Lower lobe of right lung (tissue), 2 donors: ENCODE measurements around the gene AQP10. TPM values are rescaled to one million over a fixed set of nuclear protein-coding genes. Genes with fewer than 3 reads are reported as not detected.
"Not testable (repeated sequence)": the region's sequence is repeated elsewhere in the genome, so short reads cannot be mapped to it uniquely, and the experiment has no call there.

Experiments
- ATAC-seq, 2 donors: fragments of 200-7000 bp; cut with Tn5 transposase; one replicate each; pipeline ENCODE4 v1.9.1; 2020 to 2022; ENCODE audit warnings: mild to moderate bottlenecking in 2 of 2, moderate library complexity in 2 of 2
- DNase-seq: peaks from one replicate; pipeline ENCODE4 v3.0.0-alpha.2; 2020
- H3K27ac ChIP-seq: fragments of 200-600 bp; one replicate; pipeline ENCODE4 v1.8.0; 2022
- H3K27me3 ChIP-seq: fragments of 200-600 bp; one replicate; pipeline ENCODE4 v1.8.0; 2022; ENCODE audit warnings: low read depth
- H3K36me3 ChIP-seq: fragments of 200-600 bp; one replicate; pipeline ENCODE4 v1.8.0; 2022; ENCODE audit warnings: mild to moderate bottlenecking
- H3K4me1 ChIP-seq: fragments of 200-600 bp; one replicate; pipeline ENCODE4 v1.8.0; 2022
- H3K4me3 ChIP-seq: fragments of 200-600 bp; one replicate; pipeline ENCODE4 v1.8.0; 2022; ENCODE audit warnings: mild to moderate bottlenecking
- H3K9me3 ChIP-seq: fragments of 200-600 bp; one replicate; pipeline ENCODE4 v1.8.0; 2022
- intact Hi-C: fragments of 100-400 bp; cut with DNase I; formaldehyde crosslinking; loops from one replicate; pipeline ENCODE4 v1.11.0; 2022
- long read RNA-seq: library from polyadenylated mRNA; unstranded; transcript quantifications from one replicate; pipeline ENCODE4 v2.0.0, GENCODE V29; 2021
- total RNA-seq: library from RNA; stranded (reverse); fragmentation: NEBNext Ultra II Directional; extraction: Animal tissue kit (Norgen Biotek cat#: 25700); gene quantifications from one replicate; pipeline ENCODE4 v1.2.1, GENCODE V29; 2021
- TF ChIP-seq, protein P1 (sequence below): fragments of 200-600 bp; IDR thresholded peaks from one replicate; pipeline ENCODE4 v1.8.0; 2022; ENCODE audit warnings: antibody characterized with exemption, mild to moderate bottlenecking
- donor health status: DM: no; HTN: yes; CAD: no; lungs with severe emphysema.

Gene AQP10, protein sequence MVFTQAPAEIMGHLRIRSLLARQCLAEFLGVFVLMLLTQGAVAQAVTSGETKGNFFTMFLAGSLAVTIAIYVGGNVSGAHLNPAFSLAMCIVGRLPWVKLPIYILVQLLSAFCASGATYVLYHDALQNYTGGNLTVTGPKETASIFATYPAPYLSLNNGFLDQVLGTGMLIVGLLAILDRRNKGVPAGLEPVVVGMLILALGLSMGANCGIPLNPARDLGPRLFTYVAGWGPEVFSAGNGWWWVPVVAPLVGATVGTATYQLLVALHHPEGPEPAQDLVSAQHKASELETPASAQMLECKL
- total RNA-seq = 0.47 TPM
- long read RNA-seq, partial matches to known transcripts = 1 of 3 reads
- long read RNA-seq, other reads (novel, unspliced or antisense) = 1 of 3 reads

DNA sequence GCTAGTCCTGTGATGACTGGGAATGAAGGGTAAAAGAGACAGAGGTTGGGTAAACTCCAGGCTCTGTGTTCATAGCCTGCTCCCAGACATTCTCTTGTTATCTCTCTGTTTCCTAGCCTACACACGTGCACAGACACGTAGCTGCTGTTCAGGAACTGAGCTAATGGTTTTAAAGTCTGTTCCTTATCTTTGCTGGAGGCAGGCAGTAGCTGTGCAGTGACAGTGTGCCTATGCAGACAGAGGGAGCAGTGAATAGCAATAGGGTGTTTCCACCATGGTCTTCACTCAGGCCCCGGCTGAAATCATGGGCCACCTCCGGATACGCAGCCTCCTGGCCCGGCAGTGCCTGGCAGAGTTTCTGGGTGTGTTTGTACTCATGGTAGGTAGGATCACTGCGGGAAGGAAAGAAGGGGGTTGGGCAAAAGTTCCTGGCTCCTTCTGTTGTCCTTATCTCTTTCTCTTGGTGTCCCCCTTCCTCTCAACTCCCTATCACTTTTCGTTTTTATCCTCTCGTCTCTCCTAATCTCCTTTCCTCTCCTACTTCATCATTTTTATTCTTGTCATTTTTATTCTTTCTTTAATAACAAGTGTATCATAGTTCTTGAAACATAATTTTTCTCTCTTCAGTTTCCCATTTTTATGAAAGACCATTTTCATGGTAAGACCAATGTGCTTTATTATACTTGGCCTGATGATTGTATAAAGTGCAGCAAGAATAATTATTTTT is at the start of gene AQP10:
TSS of gene AQP10 (plus strand) at position 212 of the 727 bp plus-strand sequence. CDS start at position 275, 63 bp downstream.
- Histone ChIP-seq H3K27me3 (peaks cover 5% of the 10 kb centered on the region), H3K4me1 (peaks cover 13% of the 10 kb centered on the region), H3K9me3 (peaks cover 11% of the 10 kb centered on the region), H3K4me3 (no peak within 1 kb of the TSS), H3K36me3 (no peaks in the 10 kb centered on the region), H3K27ac (no peak within 1 kb of the TSS)
- TF ChIP-seq, protein P1, sequence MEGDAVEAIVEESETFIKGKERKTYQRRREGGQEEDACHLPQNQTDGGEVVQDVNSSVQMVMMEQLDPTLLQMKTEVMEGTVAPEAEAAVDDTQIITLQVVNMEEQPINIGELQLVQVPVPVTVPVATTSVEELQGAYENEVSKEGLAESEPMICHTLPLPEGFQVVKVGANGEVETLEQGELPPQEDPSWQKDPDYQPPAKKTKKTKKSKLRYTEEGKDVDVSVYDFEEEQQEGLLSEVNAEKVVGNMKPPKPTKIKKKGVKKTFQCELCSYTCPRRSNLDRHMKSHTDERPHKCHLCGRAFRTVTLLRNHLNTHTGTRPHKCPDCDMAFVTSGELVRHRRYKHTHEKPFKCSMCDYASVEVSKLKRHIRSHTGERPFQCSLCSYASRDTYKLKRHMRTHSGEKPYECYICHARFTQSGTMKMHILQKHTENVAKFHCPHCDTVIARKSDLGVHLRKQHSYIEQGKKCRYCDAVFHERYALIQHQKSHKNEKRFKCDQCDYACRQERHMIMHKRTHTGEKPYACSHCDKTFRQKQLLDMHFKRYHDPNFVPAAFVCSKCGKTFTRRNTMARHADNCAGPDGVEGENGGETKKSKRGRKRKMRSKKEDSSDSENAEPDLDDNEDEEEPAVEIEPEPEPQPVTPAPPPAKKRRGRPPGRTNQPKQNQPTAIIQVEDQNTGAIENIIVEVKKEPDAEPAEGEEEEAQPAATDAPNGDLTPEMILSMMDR = no peak
- no peak for DNase-seq
- intact Hi-C loops = no loop called here
- ATAC-seq = no peak

DNA sequence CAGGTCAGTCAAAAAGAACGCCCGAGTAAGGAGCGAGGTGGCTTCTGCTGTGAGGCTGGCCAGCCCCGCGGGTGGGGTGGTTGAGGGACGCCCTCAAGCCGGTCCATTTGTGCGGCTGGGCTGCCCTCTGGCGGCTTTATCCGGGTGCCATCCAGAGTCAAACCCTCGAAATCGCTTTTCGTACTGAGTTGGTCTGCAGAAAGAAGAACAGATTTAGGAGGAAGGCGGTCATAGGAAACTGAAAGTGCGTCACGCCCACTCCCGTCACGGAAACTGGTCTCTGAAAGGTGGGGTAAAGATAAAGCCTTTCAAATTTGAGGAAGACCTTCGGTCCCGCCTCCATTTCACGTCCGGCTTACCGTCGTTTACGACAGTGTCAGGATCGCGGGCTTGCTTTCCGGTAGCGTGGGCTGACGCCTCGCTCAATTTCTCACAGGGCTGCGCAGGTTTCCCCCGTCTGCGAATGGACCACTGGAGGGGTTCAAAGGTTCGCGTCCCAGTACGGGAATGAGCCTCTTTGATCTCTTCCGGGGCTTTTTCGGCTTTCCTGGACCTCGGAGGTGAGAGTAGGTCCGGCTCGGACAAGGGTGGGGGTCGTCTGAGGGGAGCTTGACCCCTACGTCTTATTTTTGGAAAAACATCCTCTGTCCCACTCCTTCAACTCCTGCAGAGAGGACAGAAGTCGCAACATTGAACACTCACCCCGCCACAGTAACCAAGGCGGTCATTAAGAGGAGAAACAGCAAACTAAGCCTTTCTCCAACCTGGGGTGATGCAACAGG is 48.5 kb upstream of the AQP10 start, which contains the start of gene HAX1:
TSS of gene HAX1 (plus strand) at position 413 of the 782 bp plus-strand sequence. CDS start at position 508, 95 bp downstream.
- TF ChIP-seq, protein P1 = peak; percentile 78
- Histone ChIP-seq H3K27ac (peak within 1 kb of the TSS; percentile 88), H3K9me3 (no peaks in the 10 kb centered on the region), H3K4me3 (peak within 1 kb of the TSS; percentile 68), H3K4me1 (peaks cover 18% of the 10 kb centered on the region), H3K27me3 (no peaks in the 10 kb centered on the region), H3K36me3 (peaks cover 64% of the 10 kb centered on the region)
- intact Hi-C loops = no loop called here
- peak; percentile 96 for DNase-seq
- ATAC-seq = peak; percentile 93 to 97

DNA sequence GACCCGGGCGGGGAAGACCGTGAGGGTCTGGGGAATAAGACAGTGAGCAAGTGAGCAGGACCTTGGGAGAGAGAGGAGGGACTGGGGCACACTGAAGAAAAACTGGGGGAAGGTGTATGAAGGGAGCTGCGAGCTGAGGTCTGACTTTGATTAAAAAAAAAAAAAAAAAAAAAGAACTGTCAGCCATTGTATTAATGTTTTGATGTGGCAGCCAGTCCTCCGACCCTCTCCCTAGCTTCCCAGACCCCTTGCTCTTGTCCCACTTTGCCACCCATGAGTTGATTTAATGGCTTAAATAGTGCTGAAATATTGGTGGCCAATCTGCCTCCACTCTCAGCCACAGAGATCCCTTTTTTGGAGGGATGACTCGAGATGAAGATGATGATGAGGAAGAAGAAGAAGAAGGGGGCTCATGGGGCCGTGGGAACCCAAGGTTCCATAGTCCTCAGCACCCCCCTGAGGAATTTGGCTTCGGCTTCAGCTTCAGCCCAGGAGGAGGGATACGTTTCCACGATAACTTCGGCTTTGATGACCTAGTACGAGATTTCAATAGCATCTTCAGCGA is 47.8 kb upstream of the AQP10 start:
- peak in 1 of 2 donors; percentile 20 for ATAC-seq
- TF ChIP-seq, protein P1 = no peak
- Histone ChIP-seq H3K27me3 (no peaks in the 10 kb centered on the region), H3K4me3 (peak overlapping the region; percentile 68), H3K36me3 (peaks cover 63% of the 10 kb centered on the region), H3K9me3 (no peaks in the 10 kb centered on the region), H3K27ac (peak overlapping the region; percentile 88), H3K4me1 (peaks cover 18% of the 10 kb centered on the region)
- no peak for DNase-seq
- intact Hi-C loops = no loop called here

DNA sequence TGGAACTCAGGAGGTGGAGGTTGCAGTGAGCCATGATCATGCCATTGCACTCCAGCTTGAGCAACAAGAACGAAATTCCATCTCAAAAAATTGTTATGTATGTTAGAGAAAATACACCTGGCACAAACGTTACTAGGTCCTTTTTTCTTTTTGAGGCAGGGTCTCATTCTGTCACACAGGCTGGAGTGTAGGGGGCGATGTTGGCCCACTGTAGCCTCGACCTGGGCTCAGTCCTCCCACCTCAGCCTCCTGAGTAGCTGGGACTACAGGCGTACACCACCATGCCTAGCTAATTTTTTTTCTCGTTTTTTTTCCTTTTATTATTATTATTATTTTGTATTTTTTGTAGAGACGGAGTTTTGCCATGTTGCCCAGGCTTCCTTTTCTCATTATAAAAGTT is 44.1 kb upstream of the AQP10 start:
- TF ChIP-seq, protein P1 = peak; percentile 21
- DNase-seq = no peak
- no peak for ATAC-seq
- H3K36me3 ChIP-seq = peaks cover 35% of the 10 kb centered on the region
- H3K27ac ChIP-seq = no peak overlapping the region
- H3K27me3 ChIP-seq = no peaks in the 10 kb centered on the region
- no peaks in the 10 kb centered on the region for H3K9me3 ChIP-seq
- H3K4me1 ChIP-seq = peaks cover 14% of the 10 kb centered on the region
- intact Hi-C loops = no loop called here
- no peak overlapping the region for H3K4me3 ChIP-seq

DNA sequence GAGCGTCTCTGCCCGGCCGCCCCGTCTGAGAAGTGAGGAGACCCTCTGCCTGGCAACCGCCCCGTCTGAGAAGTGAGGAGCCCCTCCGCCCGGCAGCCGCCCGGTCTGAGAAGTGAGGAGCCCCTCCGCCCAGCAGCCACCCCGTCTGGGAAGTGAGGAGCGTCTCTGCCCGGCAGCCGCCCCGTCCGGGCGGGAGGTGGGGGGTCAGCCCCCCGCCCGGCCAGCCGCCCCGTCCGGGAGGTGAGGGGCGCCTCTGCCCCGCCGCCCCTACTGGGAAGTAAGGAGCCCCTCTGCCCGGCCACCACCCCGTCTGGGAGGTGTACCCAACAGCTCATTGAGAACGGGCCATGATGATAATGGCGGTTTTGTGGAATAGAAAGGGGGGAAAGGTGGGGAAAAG is 33.3 kb upstream of the AQP10 start:
- H3K36me3 ChIP-seq, H3K27me3 ChIP-seq, intact Hi-C loops, H3K4me3 ChIP-seq, ATAC-seq, H3K9me3 ChIP-seq, H3K4me1 ChIP-seq, DNase-seq, H3K27ac ChIP-seq: not testable (repeated sequence)
